Activated CD4-positive, alpha-beta T cell treated with anti-CD3 and anti-CD28 coated beads, Interleukin-2, amount 10 ng/mL, durations not matched to agents 7 days and 5 days (primary cell): ENCODE data around the gene REG3A. TPM values are rescaled to one million over a fixed set of nuclear protein-coding genes. Genes with fewer than 3 reads are reported as not detected.

ENCODE experiments used
- CTCF ChIA-PET: fragments of 350-600 bp; sonication (Branson Sonifier 250); formaldehyde crosslinking; loops from one replicate; lab custom pipeline; 2021; ENCODE audit warnings: antibody characterized with exemption; lab: Charles Lee
- POLR2A ChIA-PET: fragments of 350-600 bp; sonication (Branson Sonifier 250); formaldehyde crosslinking; loops from one replicate; lab custom pipeline; 2021; ENCODE audit warnings: antibody characterized with exemption; lab: Charles Lee
- DNase-seq: peaks from one replicate; pipeline ENCODE4 v3.0.0-alpha.2; 2020
- H3K27ac Mint-ChIP-seq: one replicate; pipeline ENCODE4 v1.8.0; 2021; ENCODE audit warnings: mild to moderate bottlenecking, moderate library complexity, mixed read lengths
- H3K27me3 Mint-ChIP-seq: one replicate; pipeline ENCODE4 v1.8.0; 2021; ENCODE audit warnings: mixed read lengths
- H3K36me3 Mint-ChIP-seq: one replicate; pipeline ENCODE4 v1.8.0; 2021; ENCODE audit warnings: low read depth, mixed read lengths
- H3K4me1 Mint-ChIP-seq: one replicate; pipeline ENCODE4 v1.8.0; 2021; ENCODE audit warnings: mixed read lengths
- H3K4me3 Mint-ChIP-seq: one replicate; pipeline ENCODE4 v1.8.0; 2021; ENCODE audit warnings: mild to moderate bottlenecking, moderate library complexity, mixed read lengths
- H3K9me3 Mint-ChIP-seq: one replicate; pipeline ENCODE4 v1.8.0; 2021; ENCODE audit warnings: mixed read lengths
- total RNA-seq, 2 experiments: library from RNA; stranded (reverse); gene quantifications; one replicate each; pipeline ENCODE4 v1.2.3, GENCODE V29; 2021

Gene REG3A
- total RNA-seq, 2 experiments from 2014 or later: not detected

- H3K27ac Mint-ChIP-seq: no peak overlapping the region
- DNase-seq: no peak
Measured at GRCh38 chr2:79155826-79156476, 3.6 kb downstream of the REG3A start.

GRCh38 chr2:79139423-79139822 is 20.1 kb downstream of the REG3A start:
- H3K27me3 Mint-ChIP-seq: no peaks in the 10 kb centered on the region
- no peaks in the 10 kb centered on the region for H3K36me3 Mint-ChIP-seq
- no peak overlapping the region for H3K27ac Mint-ChIP-seq
- DNase-seq: no peak
- ChIA-PET POLR2A (no interaction called here), CTCF (no interaction called here)
- peaks cover 6% of the 10 kb centered on the region for H3K9me3 Mint-ChIP-seq
- no peak overlapping the region for H3K4me3 Mint-ChIP-seq
- no peaks in the 10 kb centered on the region for H3K4me1 Mint-ChIP-seq

More at GRCh38 chr2:79155826-79156476, 3.6 kb downstream of the REG3A start:
- Mint-ChIP-seq H3K4me1 (no peaks in the 10 kb centered on the region), H3K27me3 (no peaks in the 10 kb centered on the region), H3K36me3 (no peaks in the 10 kb centered on the region), H3K4me3 (no peak overlapping the region), H3K9me3 (peaks cover 6% of the 10 kb centered on the region)
- ChIA-PET CTCF (no interaction called here), POLR2A (no interaction called here)

DNA sequence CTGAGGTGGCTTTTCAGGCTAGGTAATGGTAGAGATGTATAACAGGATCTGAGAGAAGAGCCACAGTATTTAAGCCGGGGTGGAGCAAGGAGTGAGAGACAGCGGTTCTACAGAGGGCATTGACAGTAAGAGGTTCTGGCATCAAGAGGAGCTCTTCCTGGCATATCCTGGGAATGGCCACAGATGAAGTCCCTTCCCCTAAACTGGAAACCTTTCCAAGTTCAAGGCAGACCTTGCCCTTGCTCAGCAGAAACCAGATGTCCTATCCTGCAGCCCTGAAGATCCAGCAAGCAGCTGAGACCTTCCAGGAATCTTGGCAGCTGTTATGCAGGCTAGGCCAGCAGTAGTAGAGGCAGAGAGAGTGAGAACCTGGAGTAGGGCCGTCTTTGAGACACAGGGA is 21.2 kb downstream of the REG3A start:
- H3K9me3 Mint-ChIP-seq: peaks cover 3% of the 10 kb centered on the region
- H3K4me3 Mint-ChIP-seq: no peak overlapping the region
- no peak overlapping the region for H3K27ac Mint-ChIP-seq
- no peaks in the 10 kb centered on the region for H3K4me1 Mint-ChIP-seq
- ChIA-PET POLR2A (no interaction called here), CTCF (no interaction called here)
- H3K27me3 Mint-ChIP-seq: no peaks in the 10 kb centered on the region
- no peaks in the 10 kb centered on the region for H3K36me3 Mint-ChIP-seq
- no peak for DNase-seq

DNA sequence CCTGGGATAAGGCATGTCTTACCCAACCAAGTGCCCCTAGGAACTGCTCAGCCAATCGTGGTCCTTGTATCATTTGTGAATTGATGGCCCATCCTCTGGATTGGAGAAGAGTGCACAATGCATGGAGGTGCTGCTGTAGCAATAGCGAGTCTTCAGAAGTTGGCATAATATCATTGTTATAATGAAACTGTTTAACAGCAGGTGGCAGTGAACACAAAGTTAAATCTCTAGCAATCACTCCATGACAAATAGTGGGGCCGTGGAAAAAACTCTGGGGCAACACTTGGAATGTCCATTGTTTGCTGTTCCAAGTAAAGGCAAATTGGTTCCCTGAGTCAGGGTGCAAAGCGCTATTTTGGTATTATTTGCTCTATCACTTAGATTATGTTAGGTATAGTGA is 27.9 kb downstream of the REG3A start:
- CTCF ChIA-PET: no interaction called here
- H3K36me3 Mint-ChIP-seq: no peaks in the 10 kb centered on the region
- H3K4me3 Mint-ChIP-seq: no peak overlapping the region
- no peak overlapping the region for H3K27ac Mint-ChIP-seq
- POLR2A ChIA-PET: no interaction called here
- no peak for DNase-seq
- H3K27me3 Mint-ChIP-seq: no peaks in the 10 kb centered on the region
- peaks cover under 1% of the 10 kb centered on the region for H3K9me3 Mint-ChIP-seq
- H3K4me1 Mint-ChIP-seq: no peaks in the 10 kb centered on the region

DNA sequence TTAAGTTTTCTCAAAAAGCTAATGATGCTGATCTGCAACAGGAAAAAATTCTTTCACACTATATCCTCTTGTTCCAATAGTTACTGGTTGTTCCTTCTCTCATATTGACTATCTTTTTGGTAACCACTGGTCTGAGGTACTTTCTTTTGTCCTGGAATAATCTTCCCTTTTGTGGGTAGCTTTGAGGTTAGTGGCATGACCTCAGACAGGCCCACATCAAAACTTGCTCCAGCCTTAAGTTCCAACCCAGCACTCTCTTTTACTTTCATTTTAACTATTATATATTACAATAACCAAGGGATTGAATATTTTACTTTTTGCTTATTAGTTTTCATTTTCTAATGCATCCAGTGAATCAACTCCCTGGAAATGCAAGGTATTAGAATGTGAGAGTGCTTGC is 29.7 kb downstream of the REG3A start:
- DNase-seq: no peak
- H3K27me3 Mint-ChIP-seq: no peaks in the 10 kb centered on the region
- ChIA-PET CTCF (no interaction called here), POLR2A (no interaction called here)
- no peaks in the 10 kb centered on the region for H3K4me1 Mint-ChIP-seq
- H3K9me3 Mint-ChIP-seq: no peaks in the 10 kb centered on the region
- no peaks in the 10 kb centered on the region for H3K36me3 Mint-ChIP-seq
- no peak overlapping the region for H3K4me3 Mint-ChIP-seq
- no peak overlapping the region for H3K27ac Mint-ChIP-seq

GRCh38 chr2:79129260-79129659 is 30.3 kb downstream of the REG3A start:
- CTCF ChIA-PET: no interaction called here
- POLR2A ChIA-PET: no interaction called here
- DNase-seq: no peak
- no peaks in the 10 kb centered on the region for H3K4me1 Mint-ChIP-seq
- H3K36me3 Mint-ChIP-seq: no peaks in the 10 kb centered on the region
- no peak overlapping the region for H3K27ac Mint-ChIP-seq
- no peaks in the 10 kb centered on the region for H3K9me3 Mint-ChIP-seq
- H3K27me3 Mint-ChIP-seq: no peaks in the 10 kb centered on the region
- H3K4me3 Mint-ChIP-seq: no peak overlapping the region

DNA sequence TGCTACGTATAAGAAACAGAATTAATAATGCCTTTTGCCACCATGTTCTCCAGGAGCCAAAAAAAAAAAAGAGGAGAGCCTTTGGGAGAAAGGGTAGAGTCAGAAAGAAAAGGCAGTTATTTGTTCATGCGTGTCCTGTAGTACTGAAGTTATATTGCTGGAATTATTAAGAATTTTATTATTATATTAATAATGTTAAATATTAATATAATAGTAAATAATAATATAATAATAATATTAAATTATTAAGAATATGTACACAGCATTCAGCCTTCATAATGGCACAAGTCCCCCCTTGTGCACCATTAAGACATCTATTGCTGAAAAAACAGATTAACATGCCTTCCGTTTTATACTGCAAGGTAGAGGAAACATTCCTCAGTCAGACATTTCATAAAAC is 31.1 kb downstream of the REG3A start:
- H3K27ac Mint-ChIP-seq: no peak overlapping the region
- no peaks in the 10 kb centered on the region for H3K4me1 Mint-ChIP-seq
- POLR2A ChIA-PET: no interaction called here
- no peak overlapping the region for H3K4me3 Mint-ChIP-seq
- no peaks in the 10 kb centered on the region for H3K27me3 Mint-ChIP-seq
- DNase-seq: no peak
- no peaks in the 10 kb centered on the region for H3K36me3 Mint-ChIP-seq
- H3K9me3 Mint-ChIP-seq: no peaks in the 10 kb centered on the region
- CTCF ChIA-PET: no interaction called here

GRCh38 chr2:79125721-79125985 is 33.9 kb downstream of the REG3A start:
- ChIA-PET POLR2A (no interaction called here), CTCF (no interaction called here)
- H3K36me3 Mint-ChIP-seq: no peaks in the 10 kb centered on the region
- H3K27me3 Mint-ChIP-seq: no peaks in the 10 kb centered on the region
- H3K27ac Mint-ChIP-seq: no peak overlapping the region
- H3K4me3 Mint-ChIP-seq: no peak overlapping the region
- H3K4me1 Mint-ChIP-seq: no peaks in the 10 kb centered on the region
- DNase-seq: no peak
- H3K9me3 Mint-ChIP-seq: no peaks in the 10 kb centered on the region

- no peaks in the 10 kb centered on the region for H3K9me3 Mint-ChIP-seq
- H3K27me3 Mint-ChIP-seq: no peaks in the 10 kb centered on the region
- POLR2A ChIA-PET: no interaction called here
- H3K4me3 Mint-ChIP-seq: no peak overlapping the region
- CTCF ChIA-PET: no interaction called here
- no peak overlapping the region for H3K27ac Mint-ChIP-seq
- no peaks in the 10 kb centered on the region for H3K36me3 Mint-ChIP-seq
- no peaks in the 10 kb centered on the region for H3K4me1 Mint-ChIP-seq
- no peak for DNase-seq
Measured at GRCh38 chr2:79124907-79125720, 34.4 kb downstream of the REG3A start.

- POLR2A ChIA-PET: no interaction called here
- H3K27me3 Mint-ChIP-seq: no peaks in the 10 kb centered on the region
- DNase-seq: no peak
- no peaks in the 10 kb centered on the region for H3K9me3 Mint-ChIP-seq
- no peak overlapping the region for H3K27ac Mint-ChIP-seq
- no peak overlapping the region for H3K4me3 Mint-ChIP-seq
- H3K4me1 Mint-ChIP-seq: no peaks in the 10 kb centered on the region
- no peaks in the 10 kb centered on the region for H3K36me3 Mint-ChIP-seq
- CTCF ChIA-PET: no interaction called here
Measured at GRCh38 chr2:79122676-79123075, 36.9 kb downstream of the REG3A start.

DNA sequence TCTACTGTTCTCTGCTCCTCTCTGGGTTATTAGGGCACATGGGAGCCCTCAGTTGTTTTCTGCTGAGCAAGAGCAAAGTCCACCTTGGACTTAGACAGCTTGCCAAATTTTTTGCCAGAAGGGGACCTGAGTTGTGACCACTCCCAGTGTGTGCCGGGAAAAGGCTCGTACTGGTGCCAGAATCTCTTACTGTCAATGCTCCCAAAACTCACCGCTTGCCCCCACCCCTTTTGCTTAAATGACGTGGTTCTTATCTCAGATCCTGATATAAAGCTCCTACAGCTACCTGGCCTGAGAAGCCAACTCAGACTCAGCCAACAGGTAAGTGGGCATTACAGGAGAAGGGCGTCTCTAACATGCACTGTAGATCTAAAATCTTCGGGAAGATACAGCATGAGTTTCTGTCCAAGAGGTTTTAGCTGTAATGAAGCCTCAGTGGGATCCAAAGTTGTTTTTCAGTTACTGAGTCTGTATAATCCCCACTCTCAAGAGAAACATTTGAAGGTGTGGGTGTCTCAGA is 39.3 kb downstream of the REG3A start, which contains the start of gene REG1A:
REG1A (plus strand) TSS at position 295 of the 520 bp plus-strand sequence. CDS start 374 bp downstream, outside the sequence.
- no peaks in the 10 kb centered on the region for H3K4me1 Mint-ChIP-seq
- H3K27me3 Mint-ChIP-seq: no peaks in the 10 kb centered on the region
- H3K36me3 Mint-ChIP-seq: no peaks in the 10 kb centered on the region
- no peak within 1 kb of the TSS for H3K4me3 Mint-ChIP-seq
- H3K9me3 Mint-ChIP-seq: no peaks in the 10 kb centered on the region
- CTCF ChIA-PET: no interaction called here
- POLR2A ChIA-PET: no interaction called here
- no peak within 1 kb of the TSS for H3K27ac Mint-ChIP-seq
- DNase-seq: no peak

DNA sequence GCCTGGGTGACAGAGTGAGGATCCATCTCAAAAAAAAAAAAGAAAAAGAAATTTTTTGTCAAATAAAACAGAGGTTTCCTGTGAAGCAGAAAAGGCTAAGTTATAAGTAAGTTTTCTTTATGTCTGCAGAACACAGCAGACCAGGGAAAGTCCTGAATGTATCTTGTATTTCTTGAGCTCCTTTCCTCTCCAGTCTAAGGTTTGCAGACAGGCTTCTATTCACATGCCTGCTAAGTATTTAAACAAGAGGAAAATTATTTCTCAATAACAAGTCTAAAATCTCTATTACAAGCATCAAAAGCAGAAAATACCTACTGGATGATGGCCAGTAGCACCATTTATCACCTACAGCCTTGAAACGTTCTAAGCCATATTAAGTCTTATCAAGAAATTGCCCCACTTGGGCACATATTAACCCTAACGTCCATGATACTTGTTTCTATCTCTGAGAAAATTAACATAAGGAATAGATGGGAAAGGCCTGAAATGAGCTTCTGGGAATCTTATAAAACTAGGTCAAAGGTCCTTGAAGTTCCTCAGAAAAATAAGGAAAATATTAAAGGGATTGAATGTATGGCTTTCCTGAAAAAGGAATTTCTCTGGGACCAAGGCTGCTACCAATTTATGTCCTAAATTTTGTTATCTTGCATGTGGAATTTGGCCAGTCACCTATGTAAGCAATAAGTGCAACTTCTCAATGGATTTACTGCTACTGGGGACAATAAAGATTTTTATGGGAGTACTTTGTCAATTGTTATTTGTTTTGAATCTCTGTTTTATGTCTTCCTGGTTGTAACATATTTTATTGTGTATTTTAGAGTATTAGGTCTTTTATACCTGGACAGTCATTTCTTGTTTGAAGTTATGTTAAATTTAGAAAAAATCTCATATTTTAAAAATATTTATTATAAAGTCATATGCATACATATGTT is 42.3 kb downstream of the REG3A start:
- no peak overlapping the region for H3K4me3 Mint-ChIP-seq
- CTCF ChIA-PET: interaction anchor here (0.7 kb wide), 1 partner anchor 610 kb away, joined by 4 read pairs; no protein-coding TSS in a partner anchor
- POLR2A ChIA-PET: no interaction called here
- H3K27me3 Mint-ChIP-seq: no peaks in the 10 kb centered on the region
- DNase-seq: no peak
- no peaks in the 10 kb centered on the region for H3K9me3 Mint-ChIP-seq
- H3K36me3 Mint-ChIP-seq: no peaks in the 10 kb centered on the region
- no peak overlapping the region for H3K27ac Mint-ChIP-seq
- no peaks in the 10 kb centered on the region for H3K4me1 Mint-ChIP-seq
